ENCODE data around the gene ARPIN. TPM values are rescaled to one million over a fixed set of nuclear protein-coding genes. Genes with fewer than 3 reads are reported as not detected.

ARPIN gene
- total RNA-seq, 1 experiment from 2014 or later, result 8.8 TPM

- H3K9me3 ChIP-seq (ENCODE audit: control insufficient read depth in 1 of 2, insufficient read depth in 1 of 2, low read depth in 1 of 2, low read length in 2 of 2), result no peaks in the 10 kb centered on the region
- intact Hi-C loops (cut with micrococcal nuclease), result no loop called here
- CTCF ChIA-PET, result no interaction called here
- H3K9ac ChIP-seq (ENCODE audit: low read length), result no peak overlapping the region
- RAD21 ChIA-PET (ENCODE audit: low non-redundant PET in 1 of 2, low total read pairs in 2 of 2, uncharacterized antibody in 2 of 2, unreplicated experiment in 2 of 2), result interaction anchor here in 1 of 2 experiments (0.7 kb wide), 1 partner anchor 33 kb away, joined by 4 read pairs; no protein-coding TSS in a partner anchor
- no peak overlapping the region for H2AFZ ChIP-seq (ENCODE audit: low read depth, low read length, poor library complexity, severe bottlenecking)
- no peak overlapping the region for H3K27ac ChIP-seq (ENCODE audit: low read depth, low read length)
- no TSS peak for BruUV-seq (replicated peaks)
- TF ChIP-seq EZH2 (IDR thresholded peaks at IDR 0.05), result no peak
- TF ChIP-seq, protein P1, sequence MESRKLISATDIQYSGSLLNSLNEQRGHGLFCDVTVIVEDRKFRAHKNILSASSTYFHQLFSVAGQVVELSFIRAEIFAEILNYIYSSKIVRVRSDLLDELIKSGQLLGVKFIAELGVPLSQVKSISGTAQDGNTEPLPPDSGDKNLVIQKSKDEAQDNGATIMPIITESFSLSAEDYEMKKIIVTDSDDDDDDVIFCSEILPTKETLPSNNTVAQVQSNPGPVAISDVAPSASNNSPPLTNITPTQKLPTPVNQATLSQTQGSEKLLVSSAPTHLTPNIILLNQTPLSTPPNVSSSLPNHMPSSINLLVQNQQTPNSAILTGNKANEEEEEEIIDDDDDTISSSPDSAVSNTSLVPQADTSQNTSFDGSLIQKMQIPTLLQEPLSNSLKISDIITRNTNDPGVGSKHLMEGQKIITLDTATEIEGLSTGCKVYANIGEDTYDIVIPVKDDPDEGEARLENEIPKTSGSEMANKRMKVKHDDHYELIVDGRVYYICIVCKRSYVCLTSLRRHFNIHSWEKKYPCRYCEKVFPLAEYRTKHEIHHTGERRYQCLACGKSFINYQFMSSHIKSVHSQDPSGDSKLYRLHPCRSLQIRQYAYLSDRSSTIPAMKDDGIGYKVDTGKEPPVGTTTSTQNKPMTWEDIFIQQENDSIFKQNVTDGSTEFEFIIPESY (IDR thresholded peaks at IDR 0.05; ENCODE audit: extremely low read depth, insufficient replicate concordance, low read length), result no peak
- TF ChIP-seq FOSL1 (IDR thresholded peaks at IDR 0.05; ENCODE audit: low read depth), result no peak
- TF ChIP-seq REST (IDR thresholded peaks at IDR 0.05; ENCODE audit: low read depth), result no peak
- no peak for TF ChIP-seq TCF7L2 (IDR thresholded peaks at IDR 0.05; ENCODE audit: borderline replicate concordance, extremely low read depth, insufficient read depth, insufficient read length)
- TF ChIP-seq SIN3A (IDR thresholded peaks at IDR 0.05; ENCODE audit: low read depth), result no peak
- TF ChIP-seq, protein P2, sequence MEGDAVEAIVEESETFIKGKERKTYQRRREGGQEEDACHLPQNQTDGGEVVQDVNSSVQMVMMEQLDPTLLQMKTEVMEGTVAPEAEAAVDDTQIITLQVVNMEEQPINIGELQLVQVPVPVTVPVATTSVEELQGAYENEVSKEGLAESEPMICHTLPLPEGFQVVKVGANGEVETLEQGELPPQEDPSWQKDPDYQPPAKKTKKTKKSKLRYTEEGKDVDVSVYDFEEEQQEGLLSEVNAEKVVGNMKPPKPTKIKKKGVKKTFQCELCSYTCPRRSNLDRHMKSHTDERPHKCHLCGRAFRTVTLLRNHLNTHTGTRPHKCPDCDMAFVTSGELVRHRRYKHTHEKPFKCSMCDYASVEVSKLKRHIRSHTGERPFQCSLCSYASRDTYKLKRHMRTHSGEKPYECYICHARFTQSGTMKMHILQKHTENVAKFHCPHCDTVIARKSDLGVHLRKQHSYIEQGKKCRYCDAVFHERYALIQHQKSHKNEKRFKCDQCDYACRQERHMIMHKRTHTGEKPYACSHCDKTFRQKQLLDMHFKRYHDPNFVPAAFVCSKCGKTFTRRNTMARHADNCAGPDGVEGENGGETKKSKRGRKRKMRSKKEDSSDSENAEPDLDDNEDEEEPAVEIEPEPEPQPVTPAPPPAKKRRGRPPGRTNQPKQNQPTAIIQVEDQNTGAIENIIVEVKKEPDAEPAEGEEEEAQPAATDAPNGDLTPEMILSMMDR (IDR thresholded peaks at IDR 0.05 in 2 of 3, conservative IDR thresholded peaks at IDR 0.05 in 1 of 3; ENCODE audit: borderline replicate concordance in 1 of 3, insufficient read depth in 1 of 3, low read depth in 2 of 3, low read length in 2 of 3), result no peak
- TF ChIP-seq ATF3 (IDR thresholded peaks at IDR 0.05), result no peak
- no peak for TF ChIP-seq EZH2phosphoT487 (IDR thresholded peaks at IDR 0.05; ENCODE audit: borderline replicate concordance)
- TF ChIP-seq, protein P3, sequence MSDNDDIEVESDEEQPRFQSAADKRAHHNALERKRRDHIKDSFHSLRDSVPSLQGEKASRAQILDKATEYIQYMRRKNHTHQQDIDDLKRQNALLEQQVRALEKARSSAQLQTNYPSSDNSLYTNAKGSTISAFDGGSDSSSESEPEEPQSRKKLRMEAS (IDR thresholded peaks at IDR 0.05), result no peak
- TF ChIP-seq ZNF274 (IDR thresholded peaks at IDR 0.05; ENCODE audit: low read depth, low read length), result no peak
- TF ChIP-seq ELF1 (IDR thresholded peaks at IDR 0.05; ENCODE audit: borderline replicate concordance, low read depth), result no peak
- TF ChIP-seq YY1 (IDR thresholded peaks at IDR 0.05; ENCODE audit: extremely low read depth, insufficient replicate concordance, low read depth, low read length), result no peak
- TF ChIP-seq JUND (IDR thresholded peaks at IDR 0.05), result no peak
- TF ChIP-seq RAD21 (IDR thresholded peaks at IDR 0.05; ENCODE audit: low read depth), result no peak
- TF ChIP-seq SP1 (IDR thresholded peaks at IDR 0.05; ENCODE audit: low read depth), result no peak
- no peak for TF ChIP-seq EGR1 (IDR thresholded peaks at IDR 0.05; ENCODE audit: low read depth)
- TF ChIP-seq POLR2AphosphoS5 (IDR thresholded peaks at IDR 0.05; ENCODE audit: low read depth, low read length), result no peak
- no peaks in the 10 kb centered on the region for H3K27me3 ChIP-seq (ENCODE audit: insufficient read depth, low read length)
- no peak for DNase-seq (ENCODE audit: low read depth, low spot score)
- H3K4me3 ChIP-seq (replicated peaks in 1 of 2; ENCODE audit: low read depth in 1 of 2, low read length in 2 of 2), result no peak overlapping the region
- no peaks in the 10 kb centered on the region for H3K79me2 ChIP-seq (ENCODE audit: insufficient read depth, low read length)
- no peaks in the 10 kb centered on the region for H4K20me1 ChIP-seq (ENCODE audit: insufficient read depth)
- no peak for ATAC-seq
- H3K4me2 ChIP-seq (ENCODE audit: low read length), result no peak overlapping the region
- POLR2A ChIA-PET, result no interaction called here
- no peaks in the 10 kb centered on the region for H3K9me2 ChIP-seq (ENCODE audit: insufficient read depth)
- no peaks in the 10 kb centered on the region for H3K4me1 ChIP-seq (ENCODE audit: control insufficient read depth in 1 of 2, insufficient read depth in 2 of 2, low read length in 2 of 2)
- no peaks in the 10 kb centered on the region for H3K36me3 ChIP-seq (ENCODE audit: control insufficient read depth in 1 of 2, insufficient read depth in 2 of 2, low read length in 2 of 2)
These were observed 23.5 kb upstream of the ARPIN start for GRCh38 chr15:89936051-89936785.
